MM.1S (cell line): ENCODE results near the gene AGBL4.

Experiments used
- DNase-seq: peaks from one replicate; pipeline ENCODE4 v3.0.0-alpha.2; 2015
- H2AFZ ChIP-seq: fragments of 300-600 bp; sonication (generic); 2 replicates; pipeline ENCODE4 v1.6.0; 2016; ENCODE audit warnings: antibody characterized with exemption, low read length
- H3F3A ChIP-seq: fragments of 300-600 bp; sonication (generic); 2 replicates; pipeline ENCODE4 v1.6.1; 2016; ENCODE audit warnings: mild to moderate bottlenecking, antibody characterized with exemption, low read length, moderate library complexity, mixed read lengths; ENCODE audit not compliant: insufficient read depth
- H3K27ac ChIP-seq: fragments of 300-600 bp; sonication (generic); 2 replicates; pipeline ENCODE4 v1.5.1; 2016; ENCODE audit warnings: mild to moderate bottlenecking, low read length
- H3K27me3 ChIP-seq: fragments of 300-600 bp; sonication (generic); replicated peaks from 2 replicates; pipeline ENCODE4 v1.6.0; 2016; ENCODE audit warnings: low read length; ENCODE audit not compliant: insufficient read depth
- H3K36me3 ChIP-seq: fragments of 300-600 bp; sonication (generic); replicated peaks from 2 replicates; pipeline ENCODE4 v1.6.1; 2016; ENCODE audit warnings: mild to moderate bottlenecking, low read length, mixed read lengths; ENCODE audit not compliant: insufficient read depth
- H3K4me1 ChIP-seq: fragments of 300-600 bp; sonication (generic); 2 replicates; pipeline ENCODE4 v1.6.1; 2016; ENCODE audit warnings: low read length, mixed read lengths
- H3K4me2 ChIP-seq: fragments of 300-600 bp; sonication (generic); 2 replicates; pipeline ENCODE4 v1.6.0; 2016; ENCODE audit warnings: low read depth, low read length
- H3K4me3 ChIP-seq: fragments of 300-600 bp; sonication (generic); 2 replicates; pipeline ENCODE4 v1.5.1; 2016; ENCODE audit warnings: low read length, mixed read lengths
- H3K79me2 ChIP-seq: fragments of 300-600 bp; sonication (generic); 2 replicates; pipeline ENCODE4 v1.6.1; 2016; ENCODE audit warnings: mixed run types, low read length, mixed read lengths
- H3K9ac ChIP-seq: fragments of 300-600 bp; sonication (generic); 2 replicates; pipeline ENCODE4 v1.6.1; 2016; ENCODE audit warnings: low read length, mixed read lengths
- H3K9me2 ChIP-seq: fragments of 300-600 bp; sonication (generic); replicated peaks from 2 replicates; pipeline ENCODE4 v1.6.1; 2016; ENCODE audit warnings: mild to moderate bottlenecking, low read length, mixed read lengths; ENCODE audit not compliant: insufficient read depth
- H3K9me3 ChIP-seq: fragments of 300-600 bp; sonication (generic); replicated peaks from 2 replicates; pipeline ENCODE4 v1.6.1; 2016; ENCODE audit warnings: mild to moderate bottlenecking, low read length, mixed read lengths; ENCODE audit not compliant: insufficient read depth
- H4K20me1 ChIP-seq: fragments of 300-600 bp; sonication (generic); 2 replicates; pipeline ENCODE4 v1.6.1; 2016; ENCODE audit warnings: mild to moderate bottlenecking, low read length, moderate library complexity, mixed read lengths; ENCODE audit not compliant: insufficient read depth
- CTCF ChIP-seq: fragments of 300-600 bp; sonication (generic); IDR thresholded peaks from 2 replicates; pipeline ENCODE4 v1.5.1; 2016; ENCODE audit warnings: antibody characterized with exemption, low read length, mixed read lengths
- EZH2 ChIP-seq: fragments of 300-600 bp; sonication (generic); optimal IDR thresholded peaks from 2 replicates; pipeline ENCODE3; 2017; ENCODE audit warnings: low read depth, mild to moderate bottlenecking, antibody characterized with exemption, low read length, mixed read lengths
- EZH2phosphoT487 ChIP-seq: fragments of 300-600 bp; sonication (generic); IDR thresholded peaks from 2 replicates; pipeline ENCODE4 v1.6.1; 2018; ENCODE audit warnings: antibody characterized with exemption, low read length

The AGBL4 gene

GRCh38 chr1:49234988-49235387, 788.8 kb downstream of the AGBL4 start:
- Histone ChIP-seq H3K4me1 (no peaks in the 10 kb centered on the region), H3K36me3 (no peaks in the 10 kb centered on the region), H3K9me3 (no peaks in the 10 kb centered on the region), H4K20me1 (no peaks in the 10 kb centered on the region), H3K79me2 (no peaks in the 10 kb centered on the region), H3K4me2 (no peak overlapping the region), H3K9me2 (no peaks in the 10 kb centered on the region), H2AFZ (no peak overlapping the region), H3F3A (no peaks in the 10 kb centered on the region), H3K27me3 (no peaks in the 10 kb centered on the region), H3K9ac (no peak overlapping the region), H3K4me3 (no peak overlapping the region), H3K27ac (no peak overlapping the region)
- TF ChIP-seq CTCF (no peak), EZH2 (no peak), EZH2phosphoT487 (no peak)
- DNase-seq = no peak

GRCh38 chr1:49229555-49229954, 794.2 kb downstream of the AGBL4 start:
- Histone ChIP-seq H3K27ac (no peak overlapping the region), H3K36me3 (no peaks in the 10 kb centered on the region), H3K4me1 (no peaks in the 10 kb centered on the region), H2AFZ (no peak overlapping the region), H3K4me3 (no peak overlapping the region), H3K4me2 (no peak overlapping the region), H3K9me3 (no peaks in the 10 kb centered on the region), H3K9ac (no peak overlapping the region), H3K9me2 (no peaks in the 10 kb centered on the region), H4K20me1 (no peaks in the 10 kb centered on the region), H3K27me3 (no peaks in the 10 kb centered on the region), H3F3A (no peaks in the 10 kb centered on the region), H3K79me2 (no peaks in the 10 kb centered on the region)
- no peak for DNase-seq
- TF ChIP-seq EZH2phosphoT487 (no peak), CTCF (no peak), EZH2 (no peak)

- no peak for DNase-seq
- H3K79me2 ChIP-seq = no peaks in the 10 kb centered on the region
- H3K27me3 ChIP-seq = no peaks in the 10 kb centered on the region
- no peak overlapping the region for H3K27ac ChIP-seq
- H3F3A ChIP-seq = no peaks in the 10 kb centered on the region
- H3K4me3 ChIP-seq = no peak overlapping the region
- no peak overlapping the region for H2AFZ ChIP-seq
- no peak overlapping the region for H3K9ac ChIP-seq
- H3K9me3 ChIP-seq = no peaks in the 10 kb centered on the region
- H3K9me2 ChIP-seq = no peaks in the 10 kb centered on the region
- no peaks in the 10 kb centered on the region for H4K20me1 ChIP-seq
- no peak overlapping the region for H3K4me2 ChIP-seq
- H3K36me3 ChIP-seq = no peaks in the 10 kb centered on the region
- TF ChIP-seq EZH2 (no peak), EZH2phosphoT487 (no peak), CTCF (no peak)
- H3K4me1 ChIP-seq = no peaks in the 10 kb centered on the region
These were observed 797.0 kb downstream of the AGBL4 start for GRCh38 chr1:49226758-49227157.
